ENCODE measurements around the gene ARHGAP24. TPM values are rescaled to one million over a fixed set of nuclear protein-coding genes. Genes with fewer than 3 reads are reported as not detected.

ARHGAP24 gene
- total RNA-seq, 1 donor from 2014 or later = 1.5 TPM

GRCh38 chr4:85520765-85521749 lies 46.1 kb downstream of the ARHGAP24 start:
- TF ChIP-seq CTCF (conservative IDR thresholded peaks at IDR 0.05) = no peak
- H3K27ac Mint-ChIP-seq (ENCODE audit: unreplicated experiment) = no peak overlapping the region
- no peaks in the 10 kb centered on the region for H3K9me3 Mint-ChIP-seq
- no peaks in the 10 kb centered on the region for H3K36me3 Mint-ChIP-seq (ENCODE audit: low read depth)
- H3K4me1 Mint-ChIP-seq = no peaks in the 10 kb centered on the region
- H3K27me3 Mint-ChIP-seq (ENCODE audit: low read depth) = no peaks in the 10 kb centered on the region
- no peak for DNase-seq (ENCODE audit: low read depth, low spot score)
- H3K4me3 Mint-ChIP-seq = no peak overlapping the region

GRCh38 chr4:85522277-85522676 lies 47.3 kb downstream of the ARHGAP24 start:
- no peaks in the 10 kb centered on the region for H3K27me3 Mint-ChIP-seq (ENCODE audit: low read depth)
- no peak for TF ChIP-seq CTCF (conservative IDR thresholded peaks at IDR 0.05)
- no peak overlapping the region for H3K27ac Mint-ChIP-seq (ENCODE audit: unreplicated experiment)

GRCh38 chr4:85522836-85523235 lies 47.9 kb downstream of the ARHGAP24 start:
- Mint-ChIP-seq H3K4me1 (peaks cover 1% of the 10 kb centered on the region), H3K36me3 (ENCODE audit: low read depth) (no peaks in the 10 kb centered on the region), H3K27me3 (ENCODE audit: low read depth) (no peaks in the 10 kb centered on the region), H3K27ac (ENCODE audit: unreplicated experiment) (no peak overlapping the region), H3K9me3 (no peaks in the 10 kb centered on the region), H3K4me3 (no peak overlapping the region)
- DNase-seq (ENCODE audit: low read depth, low spot score) = no peak
- no peak for TF ChIP-seq CTCF (conservative IDR thresholded peaks at IDR 0.05)

More at GRCh38 chr4:85522277-85522676, 47.3 kb downstream of the ARHGAP24 start:
- Mint-ChIP-seq H3K4me3 (no peak overlapping the region), H3K4me1 (no peaks in the 10 kb centered on the region), H3K36me3 (ENCODE audit: low read depth) (no peaks in the 10 kb centered on the region), H3K9me3 (no peaks in the 10 kb centered on the region)
- no peak for DNase-seq (ENCODE audit: low read depth, low spot score)

- Mint-ChIP-seq H3K9me3 (no peaks in the 10 kb centered on the region), H3K4me3 (no peak overlapping the region), H3K4me1 (peaks cover 4% of the 10 kb centered on the region), H3K27ac (ENCODE audit: unreplicated experiment) (no peak overlapping the region), H3K27me3 (ENCODE audit: low read depth) (no peaks in the 10 kb centered on the region), H3K36me3 (ENCODE audit: low read depth) (no peaks in the 10 kb centered on the region)
- TF ChIP-seq CTCF (conservative IDR thresholded peaks at IDR 0.05) = no peak
- DNase-seq (ENCODE audit: low read depth, low spot score) = no peak
These were observed 52.9 kb downstream of the ARHGAP24 start for GRCh38 chr4:85527815-85528214.

DNA sequence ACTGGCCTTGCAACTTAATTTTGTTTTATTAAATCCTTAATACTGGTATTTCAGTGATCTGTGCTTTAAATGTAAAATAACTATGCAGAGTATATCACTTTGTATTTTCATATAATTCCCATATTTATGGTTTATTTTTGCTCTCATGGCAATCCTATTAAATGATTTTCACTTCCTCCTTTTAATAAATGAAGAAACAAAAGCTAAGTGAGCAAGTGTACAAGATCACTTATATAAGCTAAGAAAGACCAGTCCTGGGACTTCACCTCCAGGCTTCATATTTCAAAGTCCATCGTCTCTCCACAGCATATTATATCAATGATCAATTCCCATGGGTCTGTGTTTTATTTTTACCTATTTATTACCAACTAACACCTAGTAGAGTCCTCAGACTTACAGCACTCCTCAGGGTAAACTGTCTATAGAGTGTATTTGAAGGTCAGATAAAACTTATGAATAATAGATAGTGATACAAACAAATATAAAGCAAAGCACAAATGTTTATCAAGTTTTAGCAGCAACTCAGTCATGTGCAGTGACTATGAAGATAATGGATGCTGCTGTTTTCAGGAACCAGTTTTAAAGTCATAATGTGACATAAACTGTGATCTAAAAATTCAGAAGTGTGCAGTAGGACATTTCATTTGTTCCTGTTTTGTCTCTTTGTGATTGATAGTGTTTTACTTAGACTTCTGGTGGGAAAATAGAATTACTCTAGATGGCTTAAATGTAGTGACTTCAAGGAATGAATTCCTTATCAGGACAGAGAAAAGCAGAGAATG lies 56.8 kb downstream of the ARHGAP24 start:
- Mint-ChIP-seq H3K9me3 (no peaks in the 10 kb centered on the region), H3K27me3 (ENCODE audit: low read depth) (no peaks in the 10 kb centered on the region), H3K4me1 (peaks cover 4% of the 10 kb centered on the region), H3K4me3 (no peak overlapping the region), H3K27ac (ENCODE audit: unreplicated experiment) (no peak overlapping the region), H3K36me3 (ENCODE audit: low read depth) (no peaks in the 10 kb centered on the region)
- no peak for TF ChIP-seq CTCF (conservative IDR thresholded peaks at IDR 0.05)
- no peak for DNase-seq (ENCODE audit: low read depth, low spot score)

All from neural crest cell (in vitro differentiated cells).